PC-9 (cell line): ENCODE data around the gene TGFBI.

Experiments used
- EZH2 ChIP-seq: fragments of 200-600 bp; sonication (generic); IDR thresholded peaks from 2 replicates; pipeline ENCODE4 v1.8.0; 2017; ENCODE audit warnings: antibody characterized with exemption, low read depth
- TF ChIP-seq, protein P1 (sequence below): fragments of 200-600 bp; sonication (generic); conservative IDR thresholded peaks from 2 replicates; pipeline ENCODE4 v1.6.1; 2017; ENCODE audit warnings: mixed run types, antibody characterized with exemption, mild to moderate bottlenecking, moderate library complexity

GRCh38 chr5:136035837-136036236 lies 7.0 kb downstream of the TGFBI start:
- TF ChIP-seq, protein P1, sequence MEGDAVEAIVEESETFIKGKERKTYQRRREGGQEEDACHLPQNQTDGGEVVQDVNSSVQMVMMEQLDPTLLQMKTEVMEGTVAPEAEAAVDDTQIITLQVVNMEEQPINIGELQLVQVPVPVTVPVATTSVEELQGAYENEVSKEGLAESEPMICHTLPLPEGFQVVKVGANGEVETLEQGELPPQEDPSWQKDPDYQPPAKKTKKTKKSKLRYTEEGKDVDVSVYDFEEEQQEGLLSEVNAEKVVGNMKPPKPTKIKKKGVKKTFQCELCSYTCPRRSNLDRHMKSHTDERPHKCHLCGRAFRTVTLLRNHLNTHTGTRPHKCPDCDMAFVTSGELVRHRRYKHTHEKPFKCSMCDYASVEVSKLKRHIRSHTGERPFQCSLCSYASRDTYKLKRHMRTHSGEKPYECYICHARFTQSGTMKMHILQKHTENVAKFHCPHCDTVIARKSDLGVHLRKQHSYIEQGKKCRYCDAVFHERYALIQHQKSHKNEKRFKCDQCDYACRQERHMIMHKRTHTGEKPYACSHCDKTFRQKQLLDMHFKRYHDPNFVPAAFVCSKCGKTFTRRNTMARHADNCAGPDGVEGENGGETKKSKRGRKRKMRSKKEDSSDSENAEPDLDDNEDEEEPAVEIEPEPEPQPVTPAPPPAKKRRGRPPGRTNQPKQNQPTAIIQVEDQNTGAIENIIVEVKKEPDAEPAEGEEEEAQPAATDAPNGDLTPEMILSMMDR, result no peak
- no peak for TF ChIP-seq EZH2
